Stimulated activated CD8-positive, alpha-beta memory T cell treated with anti-CD3 and anti-CD28 coated beads, Interleukin-12 subunit alpha, Interleukin-12 subunit beta, amount 100 ng/mL, for 4 hours (primary cell): ENCODE data around the gene SLC4A3.

Experiments
- DNase-seq: peaks from one replicate; pipeline ENCODE4 v3.0.0-alpha.2; 2020; ENCODE audit warnings: low read depth

The SLC4A3 gene

DNA sequence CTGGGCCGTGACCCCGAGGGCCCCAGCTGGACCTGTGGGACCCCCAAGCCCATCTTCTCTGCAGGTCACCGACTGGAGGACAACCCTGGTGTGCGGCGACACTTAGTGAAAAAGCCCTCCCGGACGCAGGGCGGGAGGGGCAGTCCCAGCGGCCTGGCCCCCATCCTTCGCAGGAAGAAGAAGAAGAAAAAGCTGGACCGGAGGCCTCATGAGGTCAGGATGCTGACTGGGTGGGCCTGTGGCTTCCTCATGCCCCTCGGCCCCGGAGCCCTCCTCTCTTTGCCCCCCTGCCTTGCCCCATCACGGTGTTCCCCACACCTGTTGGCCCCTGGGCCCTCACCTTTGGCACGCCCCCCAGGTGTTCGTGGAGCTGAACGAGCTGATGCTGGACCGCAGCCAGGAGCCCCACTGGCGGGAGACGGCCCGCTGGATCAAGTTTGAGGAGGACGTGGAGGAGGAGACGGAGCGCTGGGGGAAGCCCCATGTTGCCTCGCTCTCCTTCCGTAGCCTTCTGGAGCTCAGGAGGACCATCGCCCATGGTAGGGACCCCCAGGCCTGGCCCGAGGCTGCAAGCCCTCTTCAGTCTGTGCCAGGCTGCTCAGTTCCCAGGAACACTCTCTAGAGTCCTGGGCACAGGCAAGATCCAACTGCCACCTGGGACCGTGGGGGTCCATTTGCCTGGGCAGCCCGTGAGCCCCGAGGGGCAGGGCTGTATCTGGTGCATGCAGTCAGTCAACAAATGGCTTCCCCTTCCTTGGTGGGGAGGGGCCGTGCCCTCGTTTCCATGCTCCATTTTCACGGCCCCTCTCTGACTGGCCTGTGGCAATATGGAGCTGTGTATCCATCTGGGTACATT is 4.7 kb downstream of the SLC4A3 start:
- DNase-seq, result no peak

DNA sequence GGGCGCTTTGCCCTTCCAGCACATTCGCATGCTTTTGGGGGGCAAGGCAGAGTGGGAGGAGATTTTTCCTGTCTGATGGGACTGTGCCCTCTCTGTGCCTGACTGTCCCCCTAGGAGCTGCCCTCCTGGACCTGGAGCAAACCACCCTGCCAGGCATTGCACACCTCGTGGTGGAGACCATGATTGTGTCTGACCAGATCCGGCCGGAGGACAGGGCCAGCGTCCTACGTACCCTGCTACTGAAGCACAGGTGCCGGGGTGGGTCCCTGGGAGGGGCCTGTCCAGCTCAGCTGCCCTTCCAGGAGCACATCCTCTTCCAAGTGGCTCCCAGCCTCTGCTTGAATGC is 5.3 kb downstream of the SLC4A3 start:
- no peak for DNase-seq

DNA sequence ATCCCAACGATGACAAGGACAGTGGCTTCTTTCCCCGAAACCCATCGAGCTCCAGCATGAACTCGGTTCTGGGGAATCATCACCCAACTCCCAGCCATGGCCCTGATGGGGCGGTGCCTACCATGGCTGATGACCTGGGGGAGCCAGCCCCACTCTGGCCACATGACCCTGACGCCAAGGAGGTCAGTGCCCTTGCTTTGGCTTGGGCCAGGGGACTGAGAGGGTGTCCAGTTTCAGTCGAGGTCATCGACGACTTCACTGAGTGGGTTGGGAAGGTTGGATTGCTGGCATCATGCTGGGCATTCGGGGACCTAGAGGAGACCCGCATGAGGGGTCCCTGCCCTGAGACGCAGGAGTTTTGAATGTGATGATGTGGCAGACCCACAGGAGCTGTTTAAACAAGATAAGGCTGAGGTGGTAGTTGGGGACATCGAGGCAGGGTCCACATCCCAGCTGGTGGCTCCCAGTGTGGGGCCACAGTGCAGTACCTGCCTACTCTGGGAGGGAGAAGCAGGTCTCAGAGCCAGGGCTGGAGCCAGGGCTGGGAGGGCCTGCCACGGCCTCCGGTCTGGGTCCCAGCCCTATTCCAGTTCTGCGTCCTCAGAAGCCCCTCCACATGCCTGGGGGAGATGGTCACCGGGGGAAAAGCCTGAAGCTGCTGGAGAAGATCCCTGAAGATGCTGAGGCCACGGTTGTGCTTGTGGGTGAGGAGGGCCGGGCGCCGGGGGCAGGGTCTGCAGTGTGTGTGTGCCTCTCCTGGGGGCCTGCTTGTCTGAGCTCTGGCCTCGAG is 6.0 kb downstream of the SLC4A3 start:
- DNase-seq, result no peak

DNA sequence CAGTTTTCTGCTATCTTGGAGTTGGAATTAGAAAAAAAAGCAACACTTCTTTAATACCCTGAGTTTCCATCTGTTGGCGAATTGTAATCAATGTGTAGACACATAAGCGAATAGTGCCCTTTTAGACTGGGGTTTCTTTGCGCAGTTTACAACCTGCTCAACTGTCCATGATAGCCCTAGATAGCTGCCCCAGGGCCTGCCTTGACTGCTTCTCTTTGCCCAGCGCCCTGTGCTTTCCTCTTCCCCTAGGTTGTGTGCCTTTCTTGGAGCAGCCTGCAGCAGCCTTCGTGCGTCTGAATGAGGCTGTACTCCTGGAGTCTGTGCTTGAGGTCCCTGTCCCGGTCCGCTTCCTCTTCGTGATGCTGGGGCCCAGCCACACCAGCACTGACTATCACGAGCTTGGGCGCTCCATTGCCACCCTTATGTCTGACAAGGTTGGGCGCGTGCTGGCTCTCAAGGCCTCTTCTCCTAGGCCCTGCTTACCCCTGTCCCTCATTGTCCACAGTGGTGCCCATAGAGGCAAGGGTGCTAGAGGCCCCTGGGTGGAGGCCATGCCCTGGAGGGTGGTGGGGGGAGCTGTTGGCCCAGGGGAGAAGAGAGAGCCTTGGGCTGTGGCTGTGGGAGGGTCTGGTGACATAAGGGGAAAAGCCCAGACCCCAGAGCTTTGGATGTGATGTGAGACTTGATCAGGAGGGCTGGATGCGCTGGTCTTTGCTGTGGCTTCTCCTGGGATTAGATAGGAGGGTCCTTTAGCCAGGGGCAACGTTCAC is 6.9 kb downstream of the SLC4A3 start:
- no peak for DNase-seq

DNA sequence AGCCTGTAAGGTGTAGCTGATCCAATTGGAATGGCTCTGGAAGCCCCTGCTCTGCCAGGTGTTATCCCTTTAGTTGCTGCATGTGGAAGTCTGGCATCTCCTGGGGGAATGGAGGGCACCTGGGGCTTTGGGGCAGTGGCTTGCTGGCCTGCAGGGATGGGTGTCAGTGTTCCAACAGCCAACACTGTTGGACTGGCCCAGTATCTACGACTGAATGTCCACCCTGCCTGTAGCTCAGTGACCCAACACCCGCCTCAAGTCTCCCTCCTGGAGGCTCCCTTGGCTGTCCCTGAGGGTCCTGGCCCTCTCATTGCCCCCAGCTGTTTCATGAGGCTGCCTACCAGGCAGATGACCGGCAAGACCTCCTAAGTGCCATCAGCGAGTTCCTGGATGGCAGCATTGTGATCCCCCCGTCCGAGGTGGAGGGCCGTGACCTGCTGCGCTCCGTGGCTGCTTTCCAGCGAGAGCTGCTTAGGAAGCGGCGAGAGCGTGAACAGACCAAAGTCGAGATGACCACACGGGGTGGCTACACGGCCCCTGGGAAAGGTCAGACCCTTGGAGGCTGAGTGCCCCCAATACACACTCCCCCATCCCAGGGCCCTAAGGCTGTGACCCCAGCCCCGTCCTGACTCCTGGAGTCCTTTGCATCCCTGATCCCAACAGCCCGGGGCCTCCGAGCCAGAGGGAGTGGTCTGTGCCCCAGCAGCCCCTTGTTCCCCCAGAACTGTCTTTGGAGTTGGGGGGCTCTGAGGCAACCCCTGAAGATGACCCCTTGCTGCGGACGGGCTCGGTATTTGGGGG is 7.7 kb downstream of the SLC4A3 start:
- DNase-seq, result no peak

DNA sequence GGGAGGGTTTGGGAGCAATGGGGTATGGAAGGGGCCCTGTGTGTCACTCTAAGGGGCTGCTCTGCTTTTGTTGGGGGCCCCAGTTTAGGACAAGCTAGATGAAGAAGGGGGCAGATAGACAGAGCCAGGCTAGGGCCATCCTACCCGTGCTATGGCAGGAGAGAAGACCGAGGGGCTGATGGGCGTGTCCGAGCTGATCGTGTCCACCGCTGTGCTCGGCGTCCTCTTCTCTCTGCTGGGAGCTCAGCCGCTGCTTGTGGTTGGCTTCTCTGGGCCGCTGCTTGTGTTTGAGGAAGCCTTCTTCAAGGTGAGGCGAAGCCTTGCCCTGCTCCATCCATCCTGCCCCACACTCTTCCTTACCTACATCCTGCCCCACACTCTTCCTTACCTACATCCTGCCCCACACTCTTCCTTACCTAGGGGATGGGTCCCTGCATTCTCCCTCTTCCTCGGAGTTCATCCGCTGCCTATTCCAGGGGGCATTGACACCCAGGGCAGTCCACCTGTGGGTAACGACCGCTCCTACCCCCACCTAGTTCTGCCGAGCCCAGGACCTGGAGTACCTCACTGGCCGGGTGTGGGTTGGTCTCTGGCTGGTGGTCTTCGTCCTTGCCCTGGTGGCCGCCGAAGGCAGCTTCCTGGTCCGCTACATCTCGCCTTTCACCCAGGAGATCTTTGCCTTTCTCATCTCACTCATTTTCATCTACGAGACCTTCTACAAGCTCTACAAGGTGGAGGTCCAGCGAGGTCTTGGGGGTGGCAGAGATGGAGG is 8.9 kb downstream of the SLC4A3 start:
- DNase-seq, result no peak

DNA sequence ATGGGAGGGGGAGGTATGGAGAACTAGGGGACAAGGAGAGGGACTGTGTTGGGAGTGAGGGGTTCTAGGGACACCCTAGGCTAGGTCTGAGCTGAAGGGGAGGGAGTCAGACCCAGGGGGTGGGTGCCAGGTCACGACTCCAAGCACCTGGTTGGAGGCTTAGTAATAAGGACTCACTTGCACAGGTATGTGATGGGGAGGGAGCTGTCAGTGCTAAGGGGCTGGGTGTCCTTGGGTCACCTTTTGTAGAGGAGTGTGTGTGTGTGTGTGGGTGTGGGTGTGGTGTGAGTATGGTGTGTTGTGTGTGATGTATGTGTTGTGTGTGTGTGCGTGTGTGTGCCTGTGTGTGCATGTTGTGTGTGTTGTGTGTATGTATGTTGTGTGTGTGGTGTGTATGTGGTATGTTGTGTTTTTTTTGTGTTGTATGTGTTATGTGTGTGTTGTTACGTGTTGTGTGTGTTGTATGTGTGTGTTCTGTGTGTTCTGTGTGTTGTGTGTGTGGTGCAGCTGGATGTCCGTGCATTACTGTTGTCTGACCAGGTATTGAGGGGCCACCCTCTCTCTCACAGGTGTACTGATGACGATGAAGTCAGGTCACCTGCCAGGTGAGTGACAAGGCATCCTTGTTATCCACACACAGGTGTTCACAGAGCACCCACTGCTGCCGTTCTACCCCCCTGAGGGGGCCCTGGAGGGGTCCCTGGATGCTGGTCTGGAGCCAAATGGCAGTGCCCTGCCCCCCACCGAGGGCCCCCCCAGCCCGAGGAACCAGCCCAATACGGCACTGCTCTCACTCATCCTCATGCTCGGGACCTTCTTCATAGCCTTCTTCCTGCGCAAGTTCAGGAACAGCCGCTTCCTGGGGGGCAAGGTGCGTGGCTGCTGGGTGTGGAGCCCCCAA is 9.8 kb downstream of the SLC4A3 start:
- DNase-seq, result no peak

DNA sequence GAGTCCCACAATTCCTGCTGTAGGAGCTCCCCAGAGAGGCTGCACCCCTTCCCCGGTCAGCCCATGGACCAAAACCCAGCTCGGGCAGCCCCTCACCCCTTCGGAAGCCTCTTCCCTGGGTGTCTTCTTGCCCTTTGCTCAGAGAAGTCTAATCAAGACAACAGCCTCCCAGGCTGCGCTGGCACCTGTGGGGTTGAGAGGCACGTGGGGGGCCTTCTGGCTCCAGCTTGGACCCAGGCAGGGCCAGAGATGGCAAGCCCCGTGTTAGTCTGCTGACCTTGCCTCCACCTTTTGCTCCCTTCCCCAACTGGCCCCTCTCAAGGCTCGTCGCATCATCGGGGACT is 10.4 kb downstream of the SLC4A3 start:
- DNase-seq, result no peak

DNA sequence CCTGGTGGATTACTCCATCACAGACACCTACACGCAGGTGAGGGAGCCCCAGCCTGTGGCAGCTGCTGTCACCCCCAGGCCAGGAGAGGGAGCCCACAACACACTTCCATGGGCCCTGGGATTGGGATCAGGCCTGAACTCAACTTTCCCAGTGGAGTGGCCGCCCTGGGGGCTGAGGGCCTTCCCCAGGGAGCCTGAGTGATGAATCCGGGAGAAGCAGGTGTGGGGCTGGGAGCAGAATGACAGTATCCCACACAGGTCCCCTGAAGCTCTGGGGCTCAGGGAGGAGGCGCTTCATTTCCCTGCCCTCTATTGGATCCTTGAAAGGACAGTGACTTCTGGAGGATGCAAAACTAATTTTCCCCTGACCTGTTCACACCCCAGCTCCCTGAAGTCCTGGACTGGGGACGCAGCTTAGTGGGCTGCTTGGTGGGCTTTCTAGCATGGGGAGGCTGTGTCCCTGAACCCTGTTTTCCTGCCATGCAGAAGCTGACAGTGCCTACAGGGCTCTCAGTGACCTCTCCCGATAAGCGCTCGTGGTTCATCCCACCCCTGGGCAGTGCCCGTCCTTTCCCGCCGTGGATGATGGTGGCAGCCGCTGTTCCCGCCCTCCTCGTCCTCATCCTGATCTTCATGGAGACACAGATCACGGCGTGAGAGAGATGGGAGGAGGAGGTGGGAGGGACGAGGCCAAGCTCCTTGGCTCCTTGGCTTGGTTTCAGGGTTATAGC is 11.0 kb downstream of the SLC4A3 start:
- DNase-seq, result no peak

DNA sequence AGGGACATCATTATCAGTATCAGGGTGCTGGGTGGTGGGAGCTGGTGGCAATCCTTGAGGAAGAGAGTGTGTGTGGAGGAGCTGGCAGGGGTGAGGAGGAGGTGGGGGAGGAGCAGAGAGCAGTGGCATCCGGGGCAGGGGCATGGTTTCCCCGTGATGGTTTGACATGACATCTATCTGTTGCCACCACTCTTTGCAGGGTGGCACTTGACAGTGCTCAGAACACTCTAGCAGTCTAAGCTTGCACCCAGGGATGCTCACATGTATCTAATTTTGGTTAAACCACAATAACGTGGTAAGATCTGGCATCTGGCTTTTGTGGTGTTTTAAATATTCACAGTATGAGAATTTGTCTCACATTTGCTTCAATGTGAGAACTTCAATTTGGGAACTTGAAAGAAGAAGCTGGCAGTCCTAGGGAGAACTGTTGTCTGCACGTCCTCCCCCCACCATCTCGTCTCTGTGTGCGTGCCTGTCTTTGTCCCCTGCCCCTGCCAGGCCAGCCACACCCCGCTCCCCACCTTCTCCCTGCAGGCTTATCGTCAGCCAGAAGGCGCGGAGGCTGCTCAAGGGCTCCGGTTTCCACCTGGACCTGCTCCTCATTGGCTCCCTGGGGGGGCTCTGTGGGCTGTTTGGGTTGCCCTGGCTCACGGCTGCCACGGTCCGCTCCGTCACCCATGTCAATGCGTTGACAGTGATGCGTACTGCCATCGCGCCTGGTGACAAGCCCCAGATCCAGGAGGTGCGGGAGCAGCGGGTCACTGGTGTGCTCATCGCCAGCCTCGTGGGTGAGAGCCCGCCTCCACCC is 11.7 kb downstream of the SLC4A3 start:
- no peak for DNase-seq

DNA sequence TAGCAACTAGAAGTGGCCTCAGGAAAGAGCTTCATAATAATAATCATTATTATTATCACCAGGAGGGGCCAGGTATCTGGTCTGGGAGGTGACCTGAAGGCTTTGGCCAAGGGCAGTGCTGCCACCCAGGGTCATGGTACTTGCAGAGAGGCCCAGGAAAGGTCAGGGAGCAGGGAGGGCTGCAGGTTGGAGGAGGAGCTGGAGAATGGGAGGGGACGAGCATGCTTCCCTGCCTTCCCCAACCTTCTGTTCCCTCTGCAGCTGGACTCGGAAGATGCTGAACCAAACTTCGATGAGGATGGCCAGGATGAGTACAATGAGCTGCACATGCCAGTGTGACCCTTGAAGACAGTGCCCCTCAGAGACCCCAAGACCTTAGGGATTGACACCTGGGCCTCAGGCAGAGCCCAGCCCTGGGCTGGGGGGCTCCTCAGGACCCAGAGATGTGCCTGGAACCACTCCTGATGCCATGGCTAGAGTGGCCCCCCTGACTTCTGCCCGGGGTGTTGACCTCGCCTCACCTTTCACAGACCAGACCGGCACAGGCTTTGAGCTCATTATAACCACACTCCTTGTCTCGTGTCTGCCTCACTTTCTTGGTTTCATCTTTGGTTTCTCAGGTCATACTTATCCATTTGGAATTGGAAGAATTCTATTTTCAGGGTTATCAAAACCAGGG is 14.1 kb downstream of the SLC4A3 start:
- DNase-seq, result no peak

DNA sequence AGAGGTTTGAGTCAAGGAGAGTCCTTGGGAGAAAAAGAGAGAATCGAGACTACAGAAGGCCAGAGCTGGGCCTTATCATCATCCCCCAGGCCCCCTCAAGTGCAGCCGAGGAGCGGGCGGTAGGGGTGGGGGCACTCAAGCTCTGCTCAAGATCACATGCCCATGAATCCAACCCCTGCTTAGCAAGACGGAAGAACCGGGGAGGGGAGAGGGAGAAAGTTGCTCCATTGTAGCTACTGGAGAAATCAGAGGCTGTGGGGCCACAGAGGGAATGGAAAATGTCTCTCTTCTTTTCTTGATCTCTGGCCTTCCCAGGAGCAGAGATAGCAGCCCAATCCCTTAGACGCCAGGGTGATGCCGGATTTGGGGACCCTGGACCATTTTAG is 14.6 kb downstream of the SLC4A3 start:
- no peak for DNase-seq

DNA sequence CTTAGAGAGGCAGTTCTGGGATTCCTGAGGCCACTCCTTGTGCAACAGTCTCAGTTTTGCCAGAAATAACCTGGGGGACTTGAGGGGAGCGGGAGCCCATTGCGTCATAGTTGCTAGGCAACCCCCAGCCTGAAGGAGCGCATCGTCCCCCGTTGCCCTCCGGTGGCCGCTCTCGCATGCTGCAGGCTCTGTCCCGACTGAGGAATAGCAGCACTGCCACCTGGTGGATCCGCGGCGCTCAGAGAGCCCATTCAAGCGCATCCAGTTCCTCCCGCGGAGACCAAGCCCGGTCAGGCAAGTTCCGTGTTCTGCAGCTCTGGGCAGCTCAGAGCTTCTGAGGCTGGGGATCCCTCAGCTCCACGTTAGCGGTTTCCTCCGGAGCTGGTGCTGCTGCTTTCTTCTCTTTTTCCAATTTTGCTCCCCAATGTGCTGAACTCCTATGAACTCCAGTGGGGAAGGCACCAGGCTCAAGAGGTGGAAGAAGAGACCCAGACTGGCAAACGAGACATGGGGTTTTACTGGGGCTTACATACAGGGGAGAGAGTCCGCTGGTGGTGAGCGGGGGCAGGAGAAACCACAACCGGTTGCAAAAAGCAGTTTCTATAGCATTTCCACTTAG is 15.1 kb downstream of the SLC4A3 start:
- DNase-seq, result peak; percentile 70

DNA sequence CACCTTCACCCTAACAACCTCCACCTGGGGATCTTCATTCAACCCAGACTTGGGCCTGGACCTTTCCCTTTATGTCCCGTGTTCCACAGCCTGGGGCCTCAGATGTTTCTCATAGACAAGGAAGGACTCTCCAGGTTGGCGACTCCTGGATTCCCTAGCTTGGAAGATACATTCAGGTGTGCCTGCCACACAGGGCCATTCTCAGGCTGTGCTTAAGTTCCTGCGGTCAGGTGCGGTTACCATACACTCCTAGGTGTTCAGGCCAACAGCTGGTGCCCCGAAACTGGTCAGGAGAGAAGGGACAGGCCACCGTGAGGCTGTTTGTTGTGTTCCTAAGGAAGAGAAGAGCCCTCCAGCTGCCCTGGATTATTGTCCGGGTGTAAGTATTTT is 15.6 kb downstream of the SLC4A3 start:
- DNase-seq, result no peak

DNA sequence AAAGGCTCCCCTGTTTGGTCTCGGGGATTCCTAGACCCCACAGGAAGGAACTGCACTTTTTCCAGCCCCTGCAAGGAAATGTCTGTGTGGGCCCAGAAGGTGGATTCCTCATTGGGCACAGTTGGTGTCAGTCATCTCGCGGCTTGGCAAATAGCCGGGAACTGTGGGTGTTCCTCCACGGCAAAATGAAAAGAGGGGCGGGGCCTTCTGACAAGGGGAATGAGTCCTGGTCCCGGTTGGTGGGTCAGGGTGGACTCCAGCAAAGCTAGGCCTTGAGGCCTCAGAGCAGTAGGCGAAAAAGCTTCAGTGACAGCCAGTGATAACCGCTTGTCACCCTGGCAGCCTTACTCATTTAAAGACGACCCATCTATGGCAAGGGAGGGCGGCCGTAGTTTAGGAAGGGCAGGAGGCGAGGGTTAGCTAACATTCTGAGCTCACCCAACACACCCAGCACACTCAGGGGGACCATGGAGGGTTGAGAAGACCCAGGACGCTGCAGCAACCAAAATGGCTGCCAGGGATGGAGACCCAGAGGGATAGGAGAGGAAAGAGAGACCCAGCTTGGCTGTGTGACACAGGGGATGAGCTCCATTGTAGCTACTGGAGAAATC is 16.5 kb downstream of the SLC4A3 start:
- no peak for DNase-seq

DNA sequence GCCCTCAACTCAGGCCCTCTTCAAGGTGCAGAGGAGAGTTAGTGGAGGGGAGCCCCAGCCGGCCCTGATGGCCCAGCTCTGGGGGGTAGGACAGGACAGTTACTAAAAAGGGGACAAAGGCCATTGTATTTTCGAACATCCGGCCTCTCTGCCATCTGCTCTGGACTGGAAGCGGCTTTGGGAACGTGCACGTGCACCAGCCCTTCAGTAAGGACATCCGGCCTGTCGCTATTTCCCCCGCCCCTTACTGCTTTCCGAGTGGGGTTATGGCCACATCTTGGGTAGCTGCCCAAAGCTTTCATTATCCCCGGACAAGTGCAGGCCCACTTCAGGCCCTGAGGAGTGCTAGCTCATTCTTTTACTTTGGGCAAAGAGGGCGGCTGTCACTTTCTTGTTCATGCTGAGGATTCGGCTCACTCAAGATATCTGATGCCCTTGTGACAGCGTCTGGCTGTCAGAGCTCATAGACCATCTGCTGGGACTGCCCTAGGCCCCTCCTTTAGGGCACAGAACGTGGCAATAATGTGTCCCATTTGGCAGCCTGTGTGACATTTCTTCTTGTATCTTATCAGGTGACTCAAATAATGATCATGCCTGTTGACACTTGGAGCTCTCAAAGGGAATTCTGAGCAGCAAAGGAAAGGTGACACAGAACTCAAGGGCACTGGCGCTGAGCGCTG is 17.5 kb downstream of the SLC4A3 start:
- no peak for DNase-seq
